Activated CD4-positive, alpha-beta T cell treated with anti-CD3 and anti-CD28 coated beads, Interleukin-2, amount 50 U/mL, for 48 hours (primary cell): ENCODE data around the gene ATP5F1D.
"Not testable (repeated sequence)": the region's sequence is repeated elsewhere in the genome, so short reads cannot be mapped to it uniquely, and the experiment has no call there.

Experiments
- DNase-seq, 2 experiments: peaks; one replicate each; pipeline ENCODE4 v3.0.0-alpha.2; 2020

ATP5F1D gene

DNA sequence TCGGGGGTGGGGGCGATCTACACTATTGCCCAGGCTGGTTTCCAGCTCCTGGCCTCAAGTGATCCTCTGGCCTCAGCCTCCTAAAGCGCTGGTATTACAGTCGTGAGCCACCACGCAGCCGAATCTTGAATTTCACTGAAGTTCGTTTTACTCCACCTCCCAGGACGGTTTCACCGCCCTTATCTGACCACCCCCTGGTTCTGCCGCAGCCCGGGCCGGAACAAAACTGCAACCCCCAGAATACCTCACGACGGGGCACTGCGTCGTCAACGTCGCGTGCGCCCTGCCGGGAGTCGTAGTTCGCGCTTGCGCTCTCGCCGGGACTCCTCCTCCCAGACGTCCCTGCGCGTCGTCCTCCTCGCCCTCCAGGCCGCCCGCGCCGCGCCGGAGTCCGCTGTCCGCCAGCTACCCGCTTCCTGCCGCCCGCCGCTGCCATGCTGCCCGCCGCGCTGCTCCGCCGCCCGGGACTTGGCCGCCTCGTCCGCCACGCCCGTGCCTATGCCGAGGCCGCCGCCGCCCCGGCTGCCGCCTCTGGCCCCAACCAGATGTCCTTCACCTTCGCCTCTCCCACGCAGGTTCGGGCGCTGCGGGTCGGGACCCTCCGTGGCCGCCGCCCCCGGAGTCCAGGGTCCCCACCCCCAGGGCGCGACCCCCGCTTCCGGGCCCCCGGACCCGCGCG, at the start of gene ATP5F1D:
Gene ATP5F1D, plus strand, starts transcription at position 335 of the 679 bp plus-strand sequence. Its CDS starts 100 bp downstream, at position 435.
- DNase-seq: peak; percentile 93 to 95

DNA sequence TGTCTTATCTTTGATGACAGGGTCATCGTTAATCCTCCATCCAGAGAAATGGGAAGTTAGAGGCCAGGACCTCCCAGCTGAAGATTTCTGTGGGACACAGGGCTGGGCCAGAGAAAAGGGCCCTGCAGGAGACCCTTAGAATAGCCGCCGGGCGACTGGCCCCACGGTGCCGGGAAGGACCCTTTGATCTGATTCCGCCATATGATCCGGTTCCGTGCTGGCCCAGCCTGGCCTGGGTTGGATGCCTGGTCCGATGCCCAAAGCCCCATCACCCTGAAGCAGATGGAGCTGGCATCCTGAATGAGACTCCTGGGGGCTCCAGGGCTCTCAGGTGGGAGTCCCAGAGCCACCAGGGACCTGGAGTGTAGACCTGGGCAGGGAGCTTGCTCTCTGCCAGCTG, 42.0 kb upstream of the ATP5F1D start:
- no peak for DNase-seq

DNA sequence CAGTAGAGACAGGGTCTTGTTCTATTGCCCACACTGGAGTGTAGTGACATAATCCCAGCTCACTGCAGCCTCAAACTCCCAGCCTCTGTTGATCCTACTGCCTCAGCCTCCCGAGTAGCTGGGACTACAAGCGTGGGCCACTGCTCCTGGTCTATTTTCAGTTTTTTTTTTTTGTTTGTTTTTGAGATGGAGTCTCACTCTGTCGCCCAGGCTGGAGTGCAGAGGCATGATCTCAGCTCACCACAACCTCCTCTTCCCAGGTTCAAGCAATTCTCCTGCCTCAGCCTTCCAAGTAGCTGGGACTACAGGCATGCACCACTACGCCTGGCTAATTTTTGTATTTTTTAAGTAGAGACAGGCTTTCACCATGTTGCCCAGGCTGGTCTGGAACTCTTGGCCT, 40.9 kb upstream of the ATP5F1D start:
- DNase-seq: not testable (repeated sequence)

DNA sequence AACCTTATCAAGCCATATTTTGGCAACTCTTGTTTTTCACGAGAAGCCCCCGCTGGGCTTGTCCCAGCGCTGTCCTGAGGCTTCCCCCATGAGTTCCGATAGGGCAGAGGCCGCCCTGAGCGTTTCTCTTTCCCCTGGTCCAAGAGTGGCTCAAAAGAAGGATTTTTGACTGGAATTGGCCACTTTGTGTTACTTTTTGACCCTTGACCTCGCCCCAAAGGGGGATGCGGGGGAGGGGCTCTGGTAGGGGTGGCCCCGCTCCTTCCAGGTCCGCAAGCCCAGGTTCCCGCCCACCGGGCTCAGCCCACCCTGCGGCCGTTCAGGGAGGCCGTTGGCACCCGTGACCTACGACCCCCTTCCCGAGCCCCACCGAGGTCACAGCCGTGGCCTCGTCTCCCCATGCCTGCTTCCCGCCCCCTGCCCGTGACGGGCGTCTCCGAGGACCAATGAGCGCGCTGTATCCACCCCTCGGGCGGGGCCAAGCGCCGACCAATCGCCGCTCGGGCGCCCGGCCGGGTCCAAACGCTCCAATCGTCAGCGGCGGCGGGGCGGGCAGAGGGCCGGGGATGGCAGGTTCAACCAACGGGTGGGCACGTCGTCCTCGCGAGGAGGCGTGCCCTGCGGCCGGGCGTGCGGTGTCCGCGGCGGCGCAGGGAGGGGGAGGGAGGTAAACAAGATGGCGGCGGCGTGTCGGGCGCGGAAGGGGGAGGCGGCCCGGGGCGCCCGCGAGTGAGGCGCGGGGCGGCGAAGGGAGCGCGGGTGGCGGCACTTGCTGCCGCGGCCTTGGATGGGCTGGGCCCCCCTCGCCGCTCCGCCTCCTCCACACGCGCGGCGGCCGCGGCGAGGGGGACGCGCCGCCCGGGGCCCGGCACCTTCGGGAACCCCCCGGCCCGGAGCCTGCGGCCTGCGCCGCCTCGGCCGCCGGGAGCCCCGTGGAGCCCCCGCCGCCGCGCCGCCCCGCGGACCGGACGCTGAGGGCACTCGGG, 36.1 kb upstream of the ATP5F1D start, which contains the start of gene STK11:
Gene STK11, plus strand, starts transcription at position 665 of the 986 bp plus-strand sequence. CDS start 1,136 bp downstream, outside the sequence.
- peak; percentile 99 to 100 for DNase-seq

DNA sequence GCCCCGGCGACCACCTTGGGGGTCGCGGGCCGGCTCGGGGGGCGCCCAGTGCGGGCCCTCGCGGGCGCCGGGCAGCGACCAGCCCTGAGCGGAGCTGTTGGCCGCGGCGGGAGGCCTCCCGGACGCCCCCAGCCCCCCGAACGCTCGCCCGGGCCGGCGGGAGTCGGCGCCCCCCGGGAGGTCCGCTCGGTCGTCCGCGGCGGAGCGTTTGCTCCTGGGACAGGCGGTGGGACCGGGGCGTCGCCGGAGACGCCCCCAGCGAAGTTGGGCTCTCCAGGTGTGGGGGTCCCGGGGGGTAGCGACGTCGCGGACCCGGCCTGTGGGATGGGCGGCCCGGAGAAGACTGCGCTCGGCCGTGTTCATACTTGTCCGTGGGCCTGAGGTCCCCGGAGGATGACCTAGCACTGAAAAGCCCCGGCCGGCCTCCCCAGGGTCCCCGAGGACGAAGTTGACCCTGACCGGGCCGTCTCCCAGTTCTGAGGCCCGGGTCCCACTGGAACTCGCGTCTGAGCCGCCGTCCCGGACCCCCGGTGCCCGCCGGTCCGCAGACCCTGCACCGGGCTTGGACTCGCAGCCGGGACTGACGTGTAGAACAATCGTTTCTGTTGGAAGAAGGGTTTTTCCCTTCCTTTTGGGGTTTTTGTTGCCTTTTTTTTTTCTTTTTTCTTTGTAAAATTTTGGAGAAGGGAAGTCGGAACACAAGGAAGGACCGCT, 35.2 kb upstream of the ATP5F1D start:
- peak in 1 of 2 experiments; percentile 23 for DNase-seq

DNA sequence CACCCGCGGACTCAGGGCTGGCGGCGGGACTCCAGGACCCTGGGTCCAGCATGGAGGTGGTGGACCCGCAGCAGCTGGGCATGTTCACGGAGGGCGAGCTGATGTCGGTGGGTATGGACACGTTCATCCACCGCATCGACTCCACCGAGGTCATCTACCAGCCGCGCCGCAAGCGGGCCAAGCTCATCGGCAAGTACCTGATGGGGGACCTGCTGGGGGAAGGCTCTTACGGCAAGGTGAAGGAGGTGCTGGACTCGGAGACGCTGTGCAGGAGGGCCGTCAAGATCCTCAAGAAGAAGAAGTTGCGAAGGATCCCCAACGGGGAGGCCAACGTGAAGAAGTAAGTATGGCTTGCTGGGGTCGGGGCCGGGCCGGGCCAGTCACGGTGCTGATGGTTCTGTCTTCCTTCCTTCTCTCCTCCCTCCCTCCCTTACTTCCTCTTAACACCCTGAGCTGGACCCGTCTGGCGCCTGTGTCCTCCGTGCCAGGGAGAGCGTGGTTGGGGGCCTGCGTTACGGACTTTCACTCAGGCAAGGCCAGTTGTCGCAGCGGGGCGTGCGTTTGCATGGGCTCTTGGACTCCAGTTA, 34.6 kb upstream of the ATP5F1D start:
- peak; percentile 33 to 54 for DNase-seq

DNA sequence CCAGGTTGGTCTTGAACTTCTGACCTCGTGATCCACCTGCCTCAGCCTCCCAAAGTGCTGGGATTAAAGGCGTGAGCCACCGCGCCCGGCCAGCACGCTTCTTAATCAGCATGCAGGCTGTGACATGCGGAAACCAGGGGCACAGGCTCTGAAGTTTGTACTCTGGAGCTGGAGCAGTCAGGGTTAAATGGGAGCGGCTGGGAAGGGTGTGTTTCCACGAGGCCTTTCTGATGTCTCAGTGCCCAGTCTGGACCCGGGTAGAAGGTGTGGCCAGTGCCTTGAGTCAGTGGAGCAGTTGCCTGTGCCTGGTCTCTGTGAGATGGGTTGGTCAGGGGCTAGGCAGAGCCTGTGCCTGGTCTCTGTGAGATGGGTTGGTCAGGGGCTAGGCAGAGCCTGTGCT, 32.7 kb upstream of the ATP5F1D start:
- not testable (repeated sequence) for DNase-seq

DNA sequence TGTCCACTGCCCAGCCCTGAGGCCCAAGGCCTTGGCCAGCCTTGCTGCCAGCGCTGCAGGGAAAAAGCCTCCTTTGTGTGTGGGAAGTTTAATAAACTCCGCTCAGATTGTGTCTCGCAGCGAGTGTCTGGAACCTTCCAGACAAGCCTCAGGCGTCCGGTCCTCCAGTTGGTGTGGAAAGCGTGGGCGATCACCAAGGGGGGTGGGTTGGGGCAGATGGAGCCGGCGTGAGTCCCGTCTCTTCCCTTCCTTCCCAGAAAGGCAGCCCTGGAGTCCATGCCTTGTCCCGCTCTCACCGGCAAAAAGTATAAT, 31.4 kb upstream of the ATP5F1D start:
- no peak for DNase-seq

DNA sequence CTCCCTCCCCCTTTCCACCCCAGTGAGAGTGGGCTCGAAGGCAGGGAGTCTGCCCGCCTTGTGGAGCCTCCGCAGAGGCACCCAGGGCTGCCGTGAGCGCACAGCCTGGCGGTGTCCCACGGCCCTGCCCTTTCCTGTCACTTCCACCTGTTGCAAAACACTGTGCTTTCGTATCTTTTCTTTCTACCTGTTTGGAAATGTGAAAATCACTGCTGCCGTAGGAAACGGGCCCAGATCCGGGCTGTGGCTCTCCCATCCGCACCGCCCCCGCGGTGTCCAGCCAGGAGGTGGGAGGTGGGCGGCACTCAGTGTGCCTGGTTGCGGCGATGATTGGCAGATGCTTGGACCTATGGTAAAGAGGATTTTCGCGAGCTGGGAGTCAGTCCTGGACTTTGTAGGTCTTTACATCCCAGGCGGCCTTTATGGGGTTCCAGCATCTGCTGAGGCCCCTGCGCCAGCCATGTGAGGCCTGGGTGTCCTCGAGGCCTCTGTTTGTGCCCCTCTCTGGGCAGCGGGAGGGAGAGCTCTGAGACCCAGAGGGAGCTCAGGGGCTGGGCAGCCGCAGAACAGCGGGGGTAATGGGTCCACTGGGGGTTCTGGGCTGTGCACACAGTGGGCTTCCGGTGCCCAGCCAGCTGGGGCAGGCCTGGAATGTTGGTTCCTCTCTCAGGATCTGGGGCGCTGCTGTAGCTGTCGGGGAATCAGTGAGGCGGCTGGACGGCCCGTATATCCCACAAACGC, 29.9 kb upstream of the ATP5F1D start:
- no peak for DNase-seq

DNA sequence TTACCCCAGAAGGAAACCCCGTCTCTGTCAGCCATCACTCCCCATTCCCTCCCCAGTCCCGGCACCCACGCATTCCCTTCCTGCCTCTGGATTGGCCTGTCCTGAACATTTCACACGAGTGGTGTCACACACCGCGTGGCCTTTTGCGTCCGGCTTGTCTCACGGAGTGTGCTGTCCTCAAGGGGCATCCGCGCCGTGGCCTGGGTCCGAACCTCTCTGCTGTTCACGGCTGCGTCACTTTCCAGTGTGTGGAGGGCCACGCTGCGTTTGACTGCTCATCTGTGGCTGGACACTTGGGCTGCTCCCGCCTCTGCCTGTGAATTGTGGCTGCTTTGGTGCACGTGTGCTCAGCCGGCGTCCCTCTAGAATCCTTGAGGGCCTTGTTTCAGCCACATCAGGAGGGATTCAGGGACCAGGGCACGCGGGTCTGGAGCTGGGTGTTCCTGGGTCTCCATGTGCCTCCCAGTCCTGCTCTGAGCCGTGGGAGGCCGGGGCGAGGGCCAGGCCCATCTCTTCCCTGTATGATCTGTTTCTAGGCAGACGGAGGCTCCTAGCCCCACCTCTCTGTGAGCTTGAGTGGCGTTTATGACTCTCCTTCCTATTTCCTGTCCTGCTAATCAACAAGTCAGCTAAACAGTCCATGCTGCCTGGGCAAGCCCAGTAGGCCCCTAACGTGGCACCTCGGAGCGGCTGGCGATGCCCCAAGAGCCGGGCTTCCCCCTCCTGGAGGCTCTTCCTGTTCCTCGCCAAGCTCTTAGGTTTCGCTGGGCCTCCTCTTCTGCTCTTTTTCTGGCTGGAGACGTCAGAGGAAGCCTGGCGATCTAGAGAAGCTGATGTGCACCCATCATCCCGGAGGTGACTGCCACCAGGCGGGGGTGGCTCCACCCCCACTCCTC, 27.9 kb upstream of the ATP5F1D start:
- DNase-seq: peak; percentile 57 to 73

DNA sequence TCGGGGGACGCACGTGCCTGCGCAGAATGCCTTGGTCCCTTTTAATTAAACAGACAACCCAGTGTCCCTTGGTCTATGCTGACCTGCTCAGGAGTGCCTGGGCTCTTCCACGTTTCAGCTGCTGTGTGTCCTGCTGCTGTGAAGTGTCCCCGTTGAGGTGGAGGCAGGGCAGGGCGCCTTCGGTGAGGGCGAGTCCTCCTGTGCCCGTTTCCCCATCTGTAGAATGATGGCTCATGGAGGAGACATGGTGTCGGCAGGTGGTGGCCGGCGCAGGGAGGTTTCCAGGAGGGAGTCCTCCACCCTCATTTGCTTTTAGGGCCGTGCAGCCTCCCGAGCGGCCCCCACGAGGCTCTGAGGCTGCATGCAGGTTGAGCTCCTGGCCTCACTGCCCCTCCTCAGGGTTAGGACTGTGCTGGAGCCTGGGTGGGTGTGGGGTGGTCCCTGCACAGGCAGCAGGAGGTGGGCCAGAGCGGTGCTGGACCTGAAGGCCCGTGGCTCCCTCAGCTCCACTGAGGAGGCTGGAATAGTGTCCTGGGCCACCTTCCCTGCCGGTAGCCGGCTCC, 27.2 kb upstream of the ATP5F1D start:
- no peak for DNase-seq

DNA sequence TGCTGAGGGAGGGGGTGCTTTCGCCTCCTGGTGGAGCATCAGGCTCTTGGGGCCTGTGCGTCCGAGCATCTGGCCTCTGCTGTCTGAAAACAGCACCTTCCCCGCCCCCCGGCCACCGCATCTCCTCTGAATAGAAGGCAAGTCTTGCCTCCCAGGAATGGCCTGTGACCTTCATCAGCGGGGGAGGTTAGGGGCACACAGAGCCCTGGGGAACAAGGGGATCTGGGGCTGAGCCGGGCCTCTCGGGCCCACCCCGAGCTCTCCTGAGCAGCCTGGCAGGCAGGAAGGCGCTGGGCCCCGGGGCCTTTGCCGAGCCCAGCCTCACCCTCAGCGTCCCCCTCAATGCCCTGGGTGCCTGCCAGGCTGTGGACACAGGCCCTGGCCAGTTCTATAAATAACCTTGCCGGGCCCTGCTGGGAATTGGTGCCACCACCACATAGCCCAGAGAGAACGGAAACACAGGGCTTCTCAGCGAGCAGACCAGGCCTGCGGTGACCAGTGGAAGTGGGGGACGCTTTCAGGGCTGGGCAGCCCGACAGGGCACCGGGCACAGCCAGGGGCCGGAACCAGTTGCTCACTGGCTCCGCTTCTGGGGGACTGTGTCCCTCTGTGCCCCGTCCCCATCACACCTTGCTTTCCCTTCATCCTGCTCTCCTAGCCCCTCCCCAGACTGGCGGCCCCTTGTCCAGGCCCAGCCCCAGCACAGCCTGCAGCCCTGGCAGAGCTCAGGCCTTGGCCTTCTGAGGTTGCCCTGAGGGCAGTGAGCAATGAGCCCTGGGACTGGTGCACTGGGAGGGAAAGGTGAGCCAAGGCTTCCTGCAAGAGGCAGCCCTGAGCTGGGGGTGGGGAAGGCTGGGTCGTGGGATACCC, 26.5 kb upstream of the ATP5F1D start:
- no peak for DNase-seq

DNA sequence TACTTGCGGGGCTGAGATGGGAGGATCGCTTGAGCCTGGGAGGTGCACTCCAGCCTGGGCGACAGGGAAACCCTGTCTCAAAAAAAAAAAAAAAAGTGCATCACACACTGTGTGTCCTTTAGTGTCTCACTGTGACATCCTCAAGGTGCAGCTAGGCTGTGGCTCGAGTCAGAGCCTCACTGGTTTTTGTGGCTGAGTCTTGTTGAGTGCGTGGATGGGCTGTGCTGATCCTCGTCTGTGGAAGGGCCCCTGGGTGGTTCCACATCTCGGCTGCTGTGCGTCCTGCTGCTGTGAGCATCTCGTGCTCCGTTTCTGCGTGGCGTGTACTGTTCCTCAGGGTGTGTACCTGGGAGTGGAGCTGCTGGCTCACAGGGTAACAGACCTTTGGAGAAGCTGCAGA, 24.8 kb upstream of the ATP5F1D start:
- DNase-seq: no peak

DNA sequence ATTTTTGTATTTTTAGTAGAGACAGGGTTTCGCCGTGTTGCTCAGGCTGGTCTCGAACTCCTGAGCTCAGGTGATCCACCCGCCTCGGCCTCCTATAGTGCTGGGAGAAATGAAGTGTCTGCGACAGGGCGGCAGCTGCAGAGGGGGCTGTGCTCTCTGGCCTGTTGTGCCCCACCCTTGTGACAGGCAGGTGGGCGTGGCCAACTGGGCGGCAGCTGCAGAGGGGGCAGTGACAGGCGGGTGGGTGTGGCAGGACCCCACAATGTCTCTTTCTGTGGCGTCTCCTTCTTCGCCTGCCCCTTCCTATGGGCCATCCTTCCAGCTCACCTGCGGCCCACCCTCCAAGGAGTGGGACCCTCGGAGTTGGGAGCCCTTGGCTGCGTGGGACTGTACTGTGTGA, 24.2 kb upstream of the ATP5F1D start:
- no peak for DNase-seq

DNA sequence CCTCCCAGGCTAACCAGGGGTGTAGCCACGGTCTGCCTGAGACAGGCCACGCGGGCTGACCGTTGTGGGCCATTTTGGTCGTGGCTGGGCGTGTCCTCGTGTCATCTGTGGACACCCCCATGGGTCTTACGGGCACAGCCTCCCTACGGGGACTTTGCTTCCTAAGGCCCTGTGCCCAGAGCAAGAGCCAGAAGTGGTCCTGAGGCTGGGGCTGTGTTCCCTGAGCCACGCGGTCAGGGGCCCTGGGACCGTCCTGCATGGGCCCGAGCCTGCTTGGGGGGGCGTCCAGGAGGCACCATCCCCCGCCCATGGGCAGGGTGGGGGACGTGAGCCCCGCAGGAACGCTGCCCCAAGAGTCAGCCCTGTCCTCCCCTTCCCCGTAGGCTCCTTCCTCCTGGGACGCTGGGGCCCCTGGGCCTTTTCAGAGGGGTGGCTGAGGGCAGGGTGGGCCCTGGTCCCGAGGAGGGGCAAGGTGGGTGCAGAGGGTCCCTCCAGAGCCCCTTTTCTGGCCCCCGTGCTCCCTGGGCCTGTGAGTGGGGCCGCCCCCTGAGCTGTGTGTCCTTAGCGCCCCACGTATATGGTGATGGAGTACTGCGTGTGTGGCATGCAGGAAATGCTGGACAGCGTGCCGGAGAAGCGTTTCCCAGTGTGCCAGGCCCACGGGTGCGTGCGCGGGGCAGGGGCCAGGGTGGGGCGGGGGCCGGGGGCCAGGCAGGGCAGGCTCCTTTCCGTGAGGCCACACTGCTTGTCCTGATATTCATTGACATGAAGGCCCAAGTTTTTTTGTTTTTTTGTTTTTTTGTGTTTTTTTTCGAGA, 22.6 kb upstream of the ATP5F1D start:
- no peak for DNase-seq

DNA sequence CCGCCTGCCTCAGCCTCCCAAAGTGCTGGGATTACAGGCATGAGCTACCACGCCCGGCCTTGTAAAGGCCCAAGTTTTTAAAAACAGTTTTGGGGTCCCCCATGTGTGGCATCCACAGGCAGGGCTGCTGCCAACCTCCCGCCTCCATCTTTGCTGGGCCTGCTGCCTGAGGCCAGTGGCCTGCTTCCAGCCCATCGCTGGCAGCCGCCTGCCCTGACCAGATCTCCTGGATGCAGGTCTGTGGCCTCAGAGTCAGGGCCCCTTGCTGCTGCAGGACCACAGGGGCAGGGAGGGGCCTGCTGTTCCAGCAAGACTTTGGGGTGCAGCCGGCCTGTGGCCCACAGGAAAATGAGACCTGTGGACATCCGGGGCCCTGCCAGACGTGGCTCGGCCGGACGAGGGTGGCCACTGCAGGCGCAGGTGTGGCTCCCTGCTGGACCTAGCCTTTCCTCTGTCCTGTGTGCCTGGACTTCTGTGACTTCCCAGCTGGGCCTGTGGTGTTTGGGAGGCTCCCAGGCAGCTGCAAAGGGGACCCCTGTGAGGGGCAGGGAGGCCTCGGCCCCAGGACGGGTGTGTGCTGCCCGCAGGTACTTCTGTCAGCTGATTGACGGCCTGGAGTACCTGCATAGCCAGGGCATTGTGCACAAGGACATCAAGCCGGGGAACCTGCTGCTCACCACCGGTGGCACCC, 21.6 kb upstream of the ATP5F1D start:
- no peak for DNase-seq

DNA sequence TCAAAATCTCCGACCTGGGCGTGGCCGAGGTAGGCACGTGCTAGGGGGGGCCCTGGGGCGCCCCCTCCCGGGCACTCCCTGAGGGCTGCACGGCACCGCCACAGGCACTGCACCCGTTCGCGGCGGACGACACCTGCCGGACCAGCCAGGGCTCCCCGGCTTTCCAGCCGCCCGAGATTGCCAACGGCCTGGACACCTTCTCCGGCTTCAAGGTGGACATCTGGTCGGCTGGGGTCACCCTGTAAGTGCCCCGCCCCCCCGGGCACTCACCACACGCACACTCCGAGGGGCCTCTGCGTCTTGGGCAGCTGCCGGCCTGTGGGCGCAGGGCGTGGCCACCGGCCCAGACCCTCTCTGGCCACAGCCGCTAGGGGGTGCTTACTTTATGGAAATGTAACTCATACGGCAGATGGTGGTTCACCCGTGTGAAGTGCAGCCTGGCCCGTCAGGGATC, 21.0 kb upstream of the ATP5F1D start:
- DNase-seq: no peak
